T-helper 17 cell (primary cell): ENCODE measurements around the gene CACNA2D2. TPM values are rescaled to one million over a fixed set of nuclear protein-coding genes. Genes with fewer than 3 reads are reported as not detected.

Experiments
- ATAC-seq: fragments of 150-1000 bp; cut with Tn5 transposase; 2 replicates; pipeline ENCODE4 v1.10.0; 2021; ENCODE audit warnings: mild to moderate bottlenecking, moderate library complexity
- DNase-seq, 3 donors: peaks; one replicate each; pipeline versions ENCODE4 v3.0.0 to v3.0.0-alpha.2; 2020 to 2021
- H3K9me3 ChIP-seq: one replicate; pipeline ENCODE4 v1.7.0; 2013; ENCODE audit warnings: low read length, mild to moderate bottlenecking; ENCODE audit not compliant: control insufficient read depth, poor library complexity, severe bottlenecking
- H3K27ac Mint-ChIP-seq: one replicate; pipeline ENCODE4 v1.8.0; 2022; ENCODE audit warnings: mild to moderate bottlenecking, moderate library complexity, mixed read lengths
- H3K27me3 Mint-ChIP-seq: one replicate; pipeline ENCODE4 v1.8.0; 2022; ENCODE audit warnings: mixed read lengths
- H3K36me3 Mint-ChIP-seq: one replicate; pipeline ENCODE4 v1.8.0; 2022; ENCODE audit warnings: low read depth, mixed read lengths
- H3K4me1 Mint-ChIP-seq: one replicate; pipeline ENCODE4 v1.8.0; 2022; ENCODE audit warnings: mild to moderate bottlenecking, mixed read lengths
- H3K4me3 Mint-ChIP-seq: one replicate; pipeline ENCODE4 v1.8.0; 2022; ENCODE audit warnings: mild to moderate bottlenecking, moderate library complexity, mixed read lengths
- total RNA-seq, 4 donors: library from RNA in 2 of 4; stranded (reverse) in 2 of 4; gene quantifications; one replicate each; pipeline ENCODE4 v1.2.3 and lab custom pipeline; 2022 to 2026

The CACNA2D2 gene
- total RNA-seq, 2 donors from 2014 or later = 2.2 to 3.5 TPM

DNA sequence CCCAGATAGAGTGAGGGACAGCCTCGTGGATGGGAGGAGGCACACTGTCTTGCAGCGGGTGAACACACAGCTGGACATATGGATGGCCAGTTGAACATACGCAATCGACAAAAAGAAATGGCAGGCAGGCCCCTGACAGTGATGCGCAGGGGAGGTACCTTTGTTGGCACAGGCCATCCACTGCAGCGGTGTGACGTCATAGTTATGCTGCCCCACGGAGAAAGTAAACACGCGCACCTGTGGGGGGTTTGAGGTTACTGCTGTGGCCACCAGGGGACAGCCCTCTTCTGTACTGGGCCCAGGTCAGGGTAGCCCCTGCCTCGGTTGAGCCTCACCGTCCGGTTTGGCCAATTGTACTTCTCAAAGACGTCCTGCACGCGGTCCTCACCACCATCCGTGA lies 124.7 kb downstream of the CACNA2D2 start:
- no peaks in the 10 kb centered on the region for H3K9me3 ChIP-seq
- Mint-ChIP-seq H3K27ac (no peak overlapping the region), H3K4me1 (no peaks in the 10 kb centered on the region), H3K4me3 (no peak overlapping the region), H3K27me3 (no peaks in the 10 kb centered on the region), H3K36me3 (no peaks in the 10 kb centered on the region)
- ATAC-seq = no peak
- no peak for DNase-seq

DNA sequence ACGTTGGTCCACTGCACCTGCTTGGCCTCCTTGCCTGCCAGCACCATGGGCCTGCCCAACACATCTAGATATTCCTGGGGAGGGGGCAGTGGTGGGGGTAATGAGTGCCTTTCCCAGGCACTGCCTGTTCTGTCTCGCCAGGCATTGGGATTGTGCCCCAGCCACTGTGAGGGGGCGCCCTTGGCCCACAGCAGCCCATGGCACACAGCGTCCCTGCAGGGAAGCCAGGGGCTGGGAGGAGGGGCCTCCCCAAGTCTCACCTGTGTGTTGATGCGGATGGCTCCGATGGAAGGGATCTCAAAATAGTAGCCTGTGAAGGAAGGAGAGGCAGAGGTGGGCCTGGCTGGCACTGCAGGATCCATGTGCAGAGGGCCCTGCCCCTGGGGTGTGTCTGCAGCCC lies 125.4 kb downstream of the CACNA2D2 start:
- Mint-ChIP-seq H3K4me3 (no peak overlapping the region), H3K27ac (no peak overlapping the region), H3K36me3 (no peaks in the 10 kb centered on the region), H3K4me1 (peaks cover 3% of the 10 kb centered on the region), H3K27me3 (no peaks in the 10 kb centered on the region)
- no peak for DNase-seq
- no peaks in the 10 kb centered on the region for H3K9me3 ChIP-seq
- no peak for ATAC-seq

DNA sequence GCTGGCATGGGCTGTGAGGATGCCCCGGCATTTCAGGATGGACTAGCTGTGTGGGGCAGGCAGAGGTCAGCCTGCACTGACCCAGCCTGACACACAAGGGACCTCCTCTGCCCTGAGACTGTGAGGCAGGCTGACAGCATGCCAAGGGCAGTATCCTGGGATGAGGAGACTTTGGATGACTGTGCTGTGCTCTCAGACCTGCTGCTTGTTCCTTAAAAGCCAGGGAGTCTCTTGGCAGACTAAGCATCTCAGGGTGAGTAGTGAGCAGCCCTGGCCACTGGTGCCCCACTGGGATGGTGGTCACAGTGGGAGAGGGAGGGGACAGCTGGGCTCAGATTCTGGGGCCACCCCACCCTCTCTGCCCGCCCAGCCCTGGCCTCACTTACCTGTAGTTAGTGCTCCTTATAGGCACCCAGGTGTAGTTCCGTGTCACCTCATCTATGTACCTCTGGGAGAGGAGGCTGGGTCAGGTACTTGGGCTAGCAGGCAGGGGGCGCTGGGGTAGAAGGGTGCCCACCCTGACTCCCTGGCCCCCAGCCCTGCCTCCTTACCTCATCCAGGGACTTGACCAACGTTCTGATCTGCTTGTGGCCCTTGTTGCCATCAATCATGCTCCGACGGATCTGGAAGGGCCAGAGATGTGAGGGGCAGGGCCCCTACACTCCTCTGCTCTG lies 128.0 kb downstream of the CACNA2D2 start:
- H3K36me3 Mint-ChIP-seq = no peaks in the 10 kb centered on the region
- H3K4me3 Mint-ChIP-seq = no peak overlapping the region
- peaks cover 5% of the 10 kb centered on the region for H3K4me1 Mint-ChIP-seq
- ATAC-seq = no peak
- H3K27ac Mint-ChIP-seq = no peak overlapping the region
- H3K27me3 Mint-ChIP-seq = no peaks in the 10 kb centered on the region
- no peaks in the 10 kb centered on the region for H3K9me3 ChIP-seq
- no peak for DNase-seq

DNA sequence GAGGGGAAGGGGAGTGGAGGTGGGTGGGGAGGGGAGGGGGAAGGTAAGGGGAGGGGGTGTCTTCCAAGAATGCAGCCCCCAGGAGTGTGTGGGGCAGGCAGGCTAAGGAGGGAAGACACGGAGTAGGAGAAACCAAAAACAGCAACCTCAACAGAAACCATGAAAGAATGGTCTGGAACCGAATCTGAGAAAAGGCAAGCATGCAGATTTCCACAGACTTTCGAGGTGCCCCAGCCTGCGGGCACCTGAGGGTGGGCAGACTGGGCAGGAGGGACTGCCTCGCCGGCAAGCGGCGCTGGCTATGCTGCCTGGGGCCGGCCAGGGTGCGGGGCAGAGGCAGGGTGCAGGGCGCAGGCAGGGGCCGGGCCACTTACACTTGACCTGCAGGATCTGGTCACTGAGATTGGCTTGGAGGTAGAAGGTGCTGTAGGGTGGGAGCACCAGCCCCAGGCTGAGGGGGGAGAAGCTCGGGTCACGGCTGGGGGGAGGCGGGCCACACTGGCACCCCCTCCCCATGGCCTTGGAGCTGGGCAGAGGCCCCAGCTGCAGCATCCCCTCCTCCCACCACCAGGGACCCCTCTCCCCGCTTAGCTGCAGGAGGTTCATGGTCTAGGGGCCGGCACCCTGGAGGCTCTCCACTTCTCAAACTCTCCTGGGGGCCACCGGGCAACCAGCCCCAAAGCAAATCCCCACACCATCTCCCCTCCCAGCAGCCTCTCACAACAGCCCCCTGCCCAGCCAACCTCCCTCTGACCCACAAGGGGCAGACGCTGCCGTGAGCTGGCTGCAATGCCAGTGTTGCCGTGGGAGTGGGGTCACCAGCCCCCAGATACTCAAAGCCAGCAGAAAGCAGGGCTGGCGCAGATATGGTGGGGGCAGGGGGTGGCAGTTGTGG lies 128.8 kb downstream of the CACNA2D2 start:
- H3K27ac Mint-ChIP-seq = no peak overlapping the region
- DNase-seq = no peak
- H3K9me3 ChIP-seq = no peaks in the 10 kb centered on the region
- H3K4me3 Mint-ChIP-seq = no peak overlapping the region
- no peak for ATAC-seq
- H3K4me1 Mint-ChIP-seq = peaks cover 5% of the 10 kb centered on the region
- no peaks in the 10 kb centered on the region for H3K27me3 Mint-ChIP-seq
- H3K36me3 Mint-ChIP-seq = no peaks in the 10 kb centered on the region

DNA sequence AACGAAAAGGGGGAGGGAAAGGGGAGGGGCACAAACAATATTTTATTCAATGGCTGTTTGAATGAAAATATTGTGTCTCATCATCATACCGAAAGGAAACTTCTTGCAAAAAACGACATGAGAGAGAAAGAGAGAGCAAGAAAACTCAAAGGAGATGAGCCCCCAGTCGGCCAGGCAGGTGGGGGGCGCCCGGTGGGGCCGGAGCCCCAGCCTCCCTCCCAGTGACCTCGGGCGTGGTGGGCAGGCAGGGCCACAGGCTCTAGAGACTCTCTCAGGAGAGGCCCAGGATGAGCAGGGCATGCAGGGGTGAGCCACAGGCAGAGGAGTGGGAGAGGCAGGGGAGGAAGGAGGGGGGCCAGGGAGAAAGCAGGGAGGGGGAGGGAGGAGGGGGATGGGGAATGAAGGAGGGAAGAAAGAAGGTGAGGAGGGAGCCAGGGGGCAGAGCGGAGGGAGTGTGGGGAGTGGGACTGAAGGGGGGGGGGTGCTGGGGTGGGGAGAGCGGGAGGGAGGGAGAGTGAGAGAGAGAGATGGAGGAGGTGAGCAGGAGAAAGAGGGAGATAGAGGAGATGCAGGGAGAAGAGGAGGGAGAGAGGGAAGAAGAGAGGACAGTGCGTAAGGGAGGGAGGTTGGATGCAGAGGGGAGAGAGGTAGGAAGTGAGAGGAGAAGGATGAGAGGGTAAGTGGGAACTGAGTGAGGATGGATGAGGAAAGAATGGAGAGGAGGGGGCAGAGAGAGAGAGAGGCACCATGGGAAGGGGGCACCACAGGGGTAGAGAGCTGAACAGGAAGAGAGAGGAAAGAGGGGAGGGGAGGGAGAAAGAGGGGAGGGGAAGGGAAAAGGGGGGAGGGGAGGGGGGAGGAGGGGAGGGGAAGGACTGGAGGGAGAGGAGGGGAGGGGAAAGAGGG lies 130.0 kb downstream of the CACNA2D2 start:
- H3K4me3 Mint-ChIP-seq = peak overlapping the region; percentile 39

DNA sequence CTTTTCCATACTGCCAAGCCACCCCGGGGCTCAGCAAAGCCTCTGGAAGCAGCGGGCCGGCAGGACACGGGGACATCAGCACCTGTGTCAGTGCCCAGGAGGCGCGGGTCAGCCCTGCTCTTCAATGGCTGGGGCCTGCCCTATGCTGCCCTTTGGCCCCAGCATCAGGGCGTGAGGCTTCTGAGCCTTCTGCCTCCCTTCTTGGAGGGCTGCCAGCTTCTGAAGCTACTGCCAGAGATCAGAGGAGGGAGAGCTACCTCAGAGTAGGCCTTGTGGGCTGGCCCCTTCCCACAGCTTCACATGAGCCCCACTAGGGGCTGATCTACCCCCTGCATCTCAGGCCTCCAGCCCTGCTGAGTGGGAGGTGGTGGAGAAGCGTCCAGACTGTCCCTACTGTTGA lies 131.1 kb downstream of the CACNA2D2 start:
- ATAC-seq (no peak), DNase-seq (no peak)
- H3K27ac Mint-ChIP-seq = peak overlapping the region; percentile 70
- H3K36me3 Mint-ChIP-seq = no peaks in the 10 kb centered on the region
- peaks cover 6% of the 10 kb centered on the region for H3K4me1 Mint-ChIP-seq
- H3K9me3 ChIP-seq = no peaks in the 10 kb centered on the region
- no peaks in the 10 kb centered on the region for H3K27me3 Mint-ChIP-seq
- H3K4me3 Mint-ChIP-seq = no peak overlapping the region

More for the DNA sequence above, 130.0 kb downstream of the CACNA2D2 start:
- no peaks in the 10 kb centered on the region for H3K9me3 ChIP-seq
- Mint-ChIP-seq H3K27me3 (no peaks in the 10 kb centered on the region), H3K36me3 (no peaks in the 10 kb centered on the region), H3K4me1 (peaks cover 5% of the 10 kb centered on the region), H3K27ac (no peak overlapping the region)
- ATAC-seq = no peak
- DNase-seq = no peak

DNA sequence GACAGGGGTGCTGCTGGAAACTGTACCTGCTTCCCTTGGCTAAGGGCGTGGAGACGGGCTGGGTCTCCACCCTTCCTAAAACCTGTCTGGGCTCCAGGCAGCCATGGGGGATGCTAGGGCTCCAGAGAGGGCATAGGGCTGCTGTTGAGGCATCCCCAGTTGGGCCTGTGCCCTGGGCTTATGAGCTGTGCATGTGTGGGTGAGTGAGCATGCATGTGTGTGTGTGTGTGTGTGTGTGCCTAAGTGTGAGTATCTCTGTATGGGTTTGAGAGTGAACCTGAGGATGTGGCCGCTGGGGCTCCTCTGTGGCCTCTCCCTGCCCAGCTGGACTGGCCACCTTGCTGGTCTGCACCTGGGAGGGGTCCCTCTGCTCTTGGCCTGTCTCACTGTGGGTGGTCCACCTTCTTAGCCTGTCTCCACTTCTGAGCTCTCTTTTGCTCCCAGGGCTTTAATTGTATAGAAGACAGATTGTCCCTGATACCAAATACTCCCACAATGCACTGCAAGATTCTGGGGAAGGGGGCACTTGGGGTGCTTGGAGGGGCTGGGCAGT lies 132.2 kb downstream of the CACNA2D2 start:
- Mint-ChIP-seq H3K27ac (no peak overlapping the region), H3K4me1 (peaks cover 9% of the 10 kb centered on the region), H3K27me3 (no peaks in the 10 kb centered on the region), H3K4me3 (no peak overlapping the region), H3K36me3 (no peaks in the 10 kb centered on the region)
- no peak for ATAC-seq
- no peak for DNase-seq
- H3K9me3 ChIP-seq = no peaks in the 10 kb centered on the region

DNA sequence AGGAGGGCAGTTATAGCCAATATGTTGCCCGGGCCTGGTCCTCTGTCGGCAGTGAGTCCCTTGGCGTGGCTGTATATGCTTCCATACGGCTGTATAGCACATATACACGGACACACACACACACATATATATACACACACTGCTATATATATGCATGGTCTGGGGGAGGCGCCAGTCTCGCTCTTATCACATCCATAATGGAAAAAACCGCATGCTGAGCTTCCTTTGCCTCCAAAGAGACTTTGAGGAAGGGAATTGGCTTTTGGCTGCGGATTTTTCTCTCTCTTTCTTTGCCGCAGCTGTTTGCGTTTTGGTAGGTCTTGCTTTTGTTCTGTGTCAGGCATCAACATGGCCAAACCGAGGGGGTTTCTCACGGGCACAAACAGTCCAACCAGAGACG lies 132.8 kb downstream of the CACNA2D2 start:
- no peaks in the 10 kb centered on the region for H3K36me3 Mint-ChIP-seq
- ATAC-seq (no peak), DNase-seq (no peak)
- no peak overlapping the region for H3K4me3 Mint-ChIP-seq
- H3K27ac Mint-ChIP-seq = no peak overlapping the region
- no peaks in the 10 kb centered on the region for H3K27me3 Mint-ChIP-seq
- H3K4me1 Mint-ChIP-seq = peaks cover 12% of the 10 kb centered on the region
- H3K9me3 ChIP-seq = no peaks in the 10 kb centered on the region

DNA sequence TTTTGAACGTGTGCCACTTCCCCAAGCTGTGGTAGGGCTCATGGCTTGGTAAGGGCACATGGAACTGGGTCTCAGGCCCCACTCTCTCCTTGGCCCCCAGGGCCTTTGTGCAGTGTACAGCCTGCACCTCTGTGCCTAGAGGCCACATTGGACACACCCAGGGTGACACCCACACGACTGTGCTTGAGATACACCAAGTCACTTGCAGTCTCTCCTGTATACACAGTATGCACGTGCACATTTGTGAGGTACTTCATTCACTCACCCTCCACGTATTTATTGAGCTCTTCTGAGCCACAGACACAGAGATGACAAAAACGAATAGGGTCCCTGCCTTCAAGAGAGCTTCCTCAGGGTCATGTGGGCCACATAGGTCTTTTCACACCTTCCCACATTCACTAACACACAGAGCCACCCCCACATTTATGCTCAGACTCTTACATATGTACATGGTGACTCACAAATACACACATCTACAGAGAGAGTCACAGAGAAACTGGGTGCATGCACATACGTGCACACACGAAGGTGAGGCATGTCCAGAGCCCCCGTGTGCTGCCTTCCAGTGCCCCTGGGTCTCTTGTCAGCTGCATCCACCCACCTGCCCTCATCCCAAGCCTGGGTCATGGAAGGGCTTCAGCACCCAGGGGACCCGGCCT lies 134.3 kb downstream of the CACNA2D2 start:
- no peaks in the 10 kb centered on the region for H3K9me3 ChIP-seq
- H3K27ac Mint-ChIP-seq = peak overlapping the region; percentile 32
- H3K4me3 Mint-ChIP-seq = peak overlapping the region; percentile 55
- no peaks in the 10 kb centered on the region for H3K27me3 Mint-ChIP-seq
- H3K4me1 Mint-ChIP-seq = peaks cover 20% of the 10 kb centered on the region
- DNase-seq (no peak), ATAC-seq (no peak)
- H3K36me3 Mint-ChIP-seq = no peaks in the 10 kb centered on the region

DNA sequence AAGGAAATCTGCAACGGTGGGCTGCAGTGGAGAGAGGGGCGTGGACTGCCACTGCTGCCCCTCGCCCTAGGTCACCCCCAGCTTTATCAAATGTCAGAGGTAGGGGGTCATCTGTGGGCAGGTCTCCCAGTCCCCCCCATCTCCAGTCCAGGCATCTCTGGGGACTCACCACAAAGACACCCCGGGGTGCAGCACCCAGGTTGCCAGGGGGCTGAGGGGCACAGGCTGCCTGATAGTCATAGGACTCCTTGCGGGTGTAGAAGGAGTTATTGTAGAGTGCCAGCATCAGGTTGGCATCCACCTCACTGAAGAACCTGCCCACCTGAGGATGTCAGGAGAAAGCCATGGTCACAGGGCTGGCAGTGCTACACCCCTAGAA lies 137.6 kb downstream of the CACNA2D2 start:
- DNase-seq (no peak), ATAC-seq (no peak)
- H3K9me3 ChIP-seq = no peaks in the 10 kb centered on the region
- H3K4me1 Mint-ChIP-seq = peaks cover 14% of the 10 kb centered on the region
- H3K27ac Mint-ChIP-seq = peak overlapping the region; percentile 95
- no peaks in the 10 kb centered on the region for H3K27me3 Mint-ChIP-seq
- H3K4me3 Mint-ChIP-seq = peak overlapping the region; percentile 92
- H3K36me3 Mint-ChIP-seq = no peaks in the 10 kb centered on the region

DNA sequence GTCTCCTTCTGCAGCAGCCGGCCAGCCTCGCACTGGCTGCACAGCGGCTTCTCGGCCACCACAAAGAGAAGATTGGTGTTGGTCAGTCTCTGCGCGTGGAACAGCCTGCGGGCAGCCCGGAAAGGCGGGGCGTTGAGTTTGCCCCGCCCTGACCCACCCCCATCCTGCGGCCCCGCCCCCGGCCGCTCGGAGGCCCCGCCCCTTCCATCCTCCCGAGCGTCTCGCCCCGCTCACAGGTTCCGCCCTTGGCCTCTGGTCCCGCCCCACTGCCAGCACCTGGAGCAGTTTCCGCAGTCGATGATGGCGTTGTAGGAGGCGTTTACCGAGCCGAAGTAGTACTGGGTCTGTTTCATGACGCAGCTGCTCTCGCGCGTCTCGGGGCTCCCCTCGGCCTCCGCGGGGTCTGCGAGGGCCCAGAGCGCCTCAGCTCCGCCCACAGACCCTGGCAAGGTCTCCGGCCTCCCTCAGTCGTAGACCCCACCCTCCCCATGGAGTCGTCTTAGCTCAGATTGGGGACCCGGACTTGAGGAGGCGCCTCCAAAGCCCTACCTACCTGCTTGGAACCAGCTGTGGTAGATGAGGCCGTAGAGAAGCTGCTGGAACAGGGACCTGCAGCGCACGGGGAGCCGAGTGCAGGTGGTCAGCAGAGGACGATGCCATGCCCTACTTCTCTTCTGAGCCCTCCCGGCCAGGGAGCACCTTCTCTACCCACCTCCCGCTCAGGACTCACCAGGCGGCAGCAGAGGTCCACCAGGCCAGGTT lies 138.2 kb downstream of the CACNA2D2 start:
- ATAC-seq (peak; percentile 97), DNase-seq (peak; percentile 86 to 94 (median 93))
- H3K27ac Mint-ChIP-seq = peak overlapping the region; percentile 95
- no peaks in the 10 kb centered on the region for H3K36me3 Mint-ChIP-seq
- no peaks in the 10 kb centered on the region for H3K9me3 ChIP-seq
- H3K4me1 Mint-ChIP-seq = peaks cover 14% of the 10 kb centered on the region
- no peaks in the 10 kb centered on the region for H3K27me3 Mint-ChIP-seq
- peak overlapping the region; percentile 92 for H3K4me3 Mint-ChIP-seq

DNA sequence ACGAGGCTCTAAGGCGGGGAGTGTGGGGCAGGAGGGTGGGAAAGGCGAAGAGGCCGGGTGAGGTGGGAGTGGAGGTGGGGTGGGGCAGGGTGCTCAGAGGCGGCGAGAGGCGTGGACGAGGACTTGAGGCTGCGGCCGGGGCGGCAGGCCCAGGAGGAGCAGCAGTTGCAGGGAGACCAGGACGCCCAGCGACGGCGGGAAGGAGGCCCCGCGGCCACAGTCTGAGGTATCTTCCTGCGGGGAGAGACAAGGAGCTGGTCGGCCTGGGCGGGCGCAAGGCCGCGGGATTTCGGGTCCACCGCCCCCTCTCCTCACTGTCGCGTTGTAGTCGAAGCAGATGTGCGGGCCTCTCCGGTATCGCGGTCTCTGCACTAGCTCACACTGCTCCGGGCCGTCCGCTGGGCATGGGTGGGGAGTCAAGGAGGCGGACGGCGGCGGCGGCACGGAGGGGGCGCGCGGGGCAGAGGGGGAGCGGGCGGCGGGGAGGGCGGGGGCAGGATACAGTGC lies 138.8 kb downstream of the CACNA2D2 start:
- Mint-ChIP-seq H3K4me3 (peak overlapping the region; percentile 92), H3K27ac (no peak overlapping the region), H3K36me3 (no peaks in the 10 kb centered on the region), H3K4me1 (peaks cover 16% of the 10 kb centered on the region), H3K27me3 (no peaks in the 10 kb centered on the region)
- no peak for DNase-seq
- ATAC-seq = no peak
- H3K9me3 ChIP-seq = no peaks in the 10 kb centered on the region
